Small intestine (tissue), 16 donors: ENCODE results near the gene NDUFS2. TPM values are rescaled to one million over a fixed set of nuclear protein-coding genes. Genes with fewer than 3 reads are reported as not detected.

Experiments
- DNase-seq, 2 donors: peaks; one replicate each; pipeline versions ENCODE4 v3.0.0 to v3.0.0-alpha.2; 2013
- FAIRE-seq: peaks from 2 replicates; lab custom pipeline; 2012; peaks lifted over from hg19 to GRCh38; lab: Jason Lieb, UNC
- H3K27ac ChIP-seq, 3 donors: one replicate each; pipeline ENCODE4 v1.5.1; 2013; ENCODE audit warnings: low read length in 2 of 3, mild to moderate bottlenecking in 2 of 3, control low read depth in 1 of 3, inconsistent platforms in 1 of 3, low read depth in 1 of 3, moderate library complexity in 1 of 3
- H3K27me3 ChIP-seq, 3 donors: one replicate each; pipeline ENCODE4 v1.6.1; 2013; ENCODE audit warnings: low read length in 3 of 3, inconsistent platforms in 1 of 3; ENCODE audit not compliant: control insufficient read depth in 3 of 3, insufficient read depth in 3 of 3
- H3K36me3 ChIP-seq, 3 donors: one replicate each; pipeline ENCODE4 v1.6.1; 2013; ENCODE audit warnings: low read length in 3 of 3, inconsistent platforms in 1 of 3, low read depth in 1 of 3, mild to moderate bottlenecking in 1 of 3, moderate library complexity in 1 of 3; ENCODE audit not compliant: control insufficient read depth in 3 of 3, insufficient read depth in 2 of 3
- H3K4me1 ChIP-seq, 3 donors: one replicate each; pipeline ENCODE4 v1.6.1; 2013; ENCODE audit warnings: low read length in 2 of 3, inconsistent platforms in 1 of 3, low read depth in 1 of 3, mild to moderate bottlenecking in 1 of 3, moderate library complexity in 1 of 3; ENCODE audit not compliant: control insufficient read depth in 3 of 3, insufficient read depth in 2 of 3
- H3K4me3 ChIP-seq, 3 donors: one replicate each; pipeline ENCODE4 v1.5.1; 2013; ENCODE audit warnings: low read length in 3 of 3, control low read depth in 1 of 3, inconsistent platforms in 1 of 3, low read depth in 1 of 3, mild to moderate bottlenecking in 1 of 3, moderate library complexity in 1 of 3
- H3K9me3 ChIP-seq, 2 donors: one replicate each; pipeline ENCODE4 v1.6.1; 2013; ENCODE audit warnings: low read depth in 1 of 2, low read length in 1 of 2; ENCODE audit not compliant: control insufficient read depth in 2 of 2, insufficient read depth in 1 of 2
- WGBS, 3 donors: extraction: QIAGEN DNeasy Blood & Tissue Kit; methylation state at CpG; one replicate each; pipeline ENCODE4 v1.1.7; 2013; 5-methylcytosine and 5-hydroxymethylcytosine counted together
- long read RNA-seq, 10 donors: transcript quantifications; one replicate each; lab custom pipeline, GENCODE V29; 2026
- polyA plus RNA-seq, 4 donors: library from polyadenylated mRNA; stranded (reverse) in 3 of 4; unstranded in 1 of 4; fragments of 200-250 nt in 3 of 4; fragments of 120-200 nt in 1 of 4; gene quantifications; one replicate each; pipeline versions ENCODE4 v1.2.1 to v1.2.3, GENCODE V29; 2013
- donor health status: healthy with polysubstance abuse.
- donor health status: control.
- donor health status: control.
- donor health status: Bipolar disorder and iron deficiency.
- donor health status: healthy.

Gene NDUFS2
- polyA plus RNA-seq = 100 to 1,000 TPM; 113 to 170 (median 121) TPM
- long read RNA-seq, donor 1 = 0 reads
- long read RNA-seq, donor 2, partial matches to known transcripts = 19 of 19 reads
- long read RNA-seq, donor 2, other reads (novel, unspliced or antisense) = 0 of 19 reads
- long read RNA-seq, donor 3, partial matches to known transcripts = 32 of 37 reads
- long read RNA-seq, donor 3, other reads (novel, unspliced or antisense) = 0 of 37 reads
- long read RNA-seq, donor 4 = 0 reads
- long read RNA-seq, donor 5, partial matches to known transcripts = 6 of 7 reads
- long read RNA-seq, donor 5, other reads (novel, unspliced or antisense) = 0 of 7 reads
- long read RNA-seq, donor 6, partial matches to known transcripts = 30 of 33 reads
- long read RNA-seq, donor 6, other reads (novel, unspliced or antisense) = 0 of 33 reads
- long read RNA-seq, donor 7 = 0 reads
- long read RNA-seq, donor 8, partial matches to known transcripts = 8 of 8 reads
- long read RNA-seq, donor 8, other reads (novel, unspliced or antisense) = 0 of 8 reads
- long read RNA-seq, donor 9, partial matches to known transcripts = 8 of 8 reads
- long read RNA-seq, donor 9, other reads (novel, unspliced or antisense) = 0 of 8 reads
- long read RNA-seq, donor 10, partial matches to known transcripts = 27 of 32 reads
- long read RNA-seq, donor 10, other reads (novel, unspliced or antisense) = 0 of 32 reads

- peaks cover 0 to 42% (median 9%) of the 10 kb centered on the region in 3 donors for H3K4me1 ChIP-seq
- peak within 1 kb of the TSS; percentile 68 to 79 (median 77) for H3K4me3 ChIP-seq
- FAIRE-seq = no peak
- peaks cover 0 to 16% (median 3%) of the 10 kb centered on the region in 3 donors for H3K36me3 ChIP-seq
- no peaks in the 10 kb centered on the region for H3K9me3 ChIP-seq
- H3K27ac ChIP-seq = peak within 1 kb of the TSS; percentile 87 to 98 (median 94)
- 2 to 3% (median 2%) methylated on average over 50 to 53 of the region's 53 CpGs for WGBS, 3 donors
- H3K27me3 ChIP-seq = no peaks in the 10 kb centered on the region
- DNase-seq = peak; percentile 99
These were observed at the start of gene NDUFS2 for GRCh38 chr1:161201836-161202712. Gene NDUFS2 (plus strand): TSS chr1:161202367. CDS start chr1:161202386, 19 bp downstream.

DNA sequence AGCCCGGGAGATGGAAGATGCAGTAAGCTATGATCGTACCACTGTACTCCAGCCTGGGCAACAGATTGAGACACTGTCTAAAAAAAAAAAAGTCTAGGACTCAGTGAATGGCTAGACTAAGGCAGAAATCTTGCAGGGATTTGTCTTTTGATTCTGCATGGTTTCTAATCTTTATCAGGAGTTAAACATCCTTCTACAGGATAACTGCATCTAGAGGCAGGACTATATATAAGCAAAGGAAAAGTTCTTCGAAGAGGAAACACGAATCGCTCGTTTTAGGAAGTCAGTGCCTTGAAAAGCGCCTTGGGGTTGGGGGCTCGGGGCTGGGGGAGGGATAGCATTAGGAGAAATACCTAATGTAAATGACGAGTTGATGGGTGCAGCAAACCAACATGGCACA is 49.0 kb upstream of the NDUFS2 start:
- DNase-seq = no peak
- no peaks in the 10 kb centered on the region for H3K9me3 ChIP-seq
- H3K36me3 ChIP-seq = peaks cover 0 to 9% (median 0%) of the 10 kb centered on the region in 3 donors
- 21 to 24% (median 21%) methylated on average over 9 of the region's 9 CpGs for WGBS, 3 donors
- no peak for FAIRE-seq
- peak overlapping the region; percentile 33 to 64 (median 57) for H3K4me3 ChIP-seq
- peaks cover 0 to 4% (median 2%) of the 10 kb centered on the region in 3 donors for H3K4me1 ChIP-seq
- H3K27ac ChIP-seq = peak overlapping the region in 2 of 3 donors; percentile 84 to 95
- no peaks in the 10 kb centered on the region for H3K27me3 ChIP-seq

- FAIRE-seq (no peak), DNase-seq (peak; percentile 88 to 94)
- Histone ChIP-seq H3K36me3 (peaks cover 0 to 15% (median 0%) of the 10 kb centered on the region in 3 donors), H3K9me3 (no peaks in the 10 kb centered on the region), H3K27ac (peak within 1 kb of the TSS; percentile 84 to 96 (median 95)), H3K4me3 (peak within 1 kb of the TSS; percentile 41 to 64 (median 57)), H3K27me3 (no peaks in the 10 kb centered on the region), H3K4me1 (peaks cover 0 to 10% (median 2%) of the 10 kb centered on the region in 3 donors)
- 0 to 1% (median 0%) methylated on average over 33 of the region's 33 CpGs for WGBS, 3 donors
These were observed 48.4 kb upstream of the NDUFS2 start, which contains the start of gene UFC1 for GRCh38 chr1:161153682-161154337. Gene UFC1 (plus strand): TSS chr1:161153978. CDS start chr1:161153998, 20 bp downstream.

DNA sequence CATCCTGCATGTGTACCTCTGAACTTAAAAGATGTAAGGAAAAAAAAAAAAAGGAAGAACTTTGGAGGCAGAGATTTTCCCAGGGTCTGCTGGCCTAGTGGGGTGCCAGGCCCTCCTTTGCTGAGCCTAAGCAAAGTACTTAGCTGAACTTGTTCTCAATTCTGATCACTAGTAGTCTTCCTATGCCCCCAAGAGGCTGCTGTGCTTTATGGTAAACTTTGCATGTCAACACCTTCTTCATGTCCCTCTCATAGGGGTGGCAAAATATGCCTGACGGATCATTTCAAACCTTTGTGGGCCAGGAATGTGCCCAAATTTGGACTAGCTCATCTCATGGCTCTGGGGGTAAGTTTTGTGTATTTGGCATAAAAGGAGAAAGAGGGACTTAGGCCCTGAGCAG is 44.3 kb upstream of the NDUFS2 start:
- FAIRE-seq (no peak), DNase-seq (no peak)
- no peaks in the 10 kb centered on the region for H3K27me3 ChIP-seq
- no peak overlapping the region for H3K4me3 ChIP-seq
- peaks cover 0 to 31% (median 2%) of the 10 kb centered on the region in 3 donors for H3K4me1 ChIP-seq
- H3K9me3 ChIP-seq = no peaks in the 10 kb centered on the region
- 94 to 100% (median 96%) methylated on average over 1 of the region's 1 CpG for WGBS, 3 donors
- peaks cover 0 to 43% (median 0%) of the 10 kb centered on the region in 3 donors for H3K36me3 ChIP-seq
- no peak overlapping the region for H3K27ac ChIP-seq

DNA sequence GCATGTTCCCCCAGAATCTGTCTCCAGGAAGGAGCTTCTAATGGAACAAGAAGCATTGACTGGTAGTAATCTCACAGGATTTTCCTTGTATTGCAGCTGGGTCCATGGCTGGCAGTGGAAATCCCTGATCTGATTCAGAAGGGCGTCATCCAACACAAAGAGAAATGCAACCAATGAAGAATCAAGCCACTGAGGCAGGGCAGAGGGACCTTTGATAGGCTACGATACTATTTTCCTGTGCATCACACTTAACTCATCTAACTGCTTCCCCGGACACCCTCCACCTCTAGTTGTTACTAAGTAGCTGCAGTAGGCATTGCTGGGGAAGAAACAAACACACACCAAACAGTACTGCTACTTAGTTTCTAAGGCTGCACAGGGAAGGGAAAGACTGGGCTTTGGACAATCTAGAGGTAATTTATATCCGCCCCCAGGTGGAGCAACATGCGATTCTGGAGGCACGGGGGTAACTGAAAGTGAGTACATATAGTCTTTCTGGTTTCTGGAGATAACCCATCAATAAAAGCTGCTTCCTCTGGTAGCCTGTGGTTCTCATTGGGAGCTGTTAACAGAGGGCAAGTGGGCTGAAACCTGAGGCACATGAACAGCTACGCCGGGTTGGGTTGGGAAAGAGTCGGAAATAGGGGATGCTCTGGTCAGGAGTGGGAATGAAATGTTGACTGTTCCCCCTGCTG is 43.7 kb upstream of the NDUFS2 start:
- H3K36me3 ChIP-seq = peaks cover 0 to 43% (median 0%) of the 10 kb centered on the region in 3 donors
- WGBS, 3 donors = 54 to 65% (median 59%) methylated on average over 9 of the region's 9 CpGs
- no peaks in the 10 kb centered on the region for H3K9me3 ChIP-seq
- peak overlapping the region in 2 of 3 donors; percentile 77 to 92 for H3K27ac ChIP-seq
- peaks cover 0 to 31% (median 2%) of the 10 kb centered on the region in 3 donors for H3K4me1 ChIP-seq
- DNase-seq (peak in 1 of 2 donors; percentile 17), FAIRE-seq (no peak)
- H3K4me3 ChIP-seq = peak overlapping the region in 2 of 3 donors; percentile 79 to 92
- H3K27me3 ChIP-seq = no peaks in the 10 kb centered on the region

- peaks cover 0 to 48% (median 0%) of the 10 kb centered on the region in 3 donors for H3K36me3 ChIP-seq
- peak within 1 kb of the TSS; percentile 38 to 92 (median 77) for H3K27ac ChIP-seq
- FAIRE-seq = no peak
- no peaks in the 10 kb centered on the region for H3K9me3 ChIP-seq
- H3K27me3 ChIP-seq = no peaks in the 10 kb centered on the region
- H3K4me3 ChIP-seq = peak within 1 kb of the TSS; percentile 79 to 92 (median 92)
- peak; percentile 92 to 96 for DNase-seq
- H3K4me1 ChIP-seq = peaks cover 0 to 31% (median 2%) of the 10 kb centered on the region in 3 donors
- 1 to 3% (median 2%) methylated on average over 55 to 60 of the region's 60 CpGs for WGBS, 3 donors
These were observed 42.9 kb upstream of the NDUFS2 start, which contains the start of gene USP21 for GRCh38 chr1:161159087-161159912. Gene USP21 (plus strand): TSS chr1:161159500. CDS start chr1:161160641, 1,141 bp downstream.
